ENCODE measurements around the gene TCP11L2.

GRCh38 chr12:106304001-106304421 is 1.5 kb downstream of the TCP11L2 start:
- no peak for TF ChIP-seq CTCF (IDR thresholded peaks at IDR 0.05)
- TF ChIP-seq POLR2A (IDR thresholded peaks at IDR 0.05): no peak
- no peak for TF ChIP-seq EP300 (IDR thresholded peaks at IDR 0.05)

All from ovary (tissue), 3 donors.